HFF-Myc (cell line): ENCODE measurements around the gene MLLT1.

Experiments used
- DNase-seq: peaks from one replicate; pipeline ENCODE4 v3.0.0-alpha.2; 2011; ENCODE audit warnings: low read depth; ENCODE audit errors: extremely low read depth
- H3K4me3 ChIP-seq: replicated peaks from 2 replicates; pipeline ENCODE4 v1.5.1; 2011; ENCODE audit warnings: low read depth, mild to moderate bottlenecking, control low read depth, low read length
- CTCF ChIP-seq: IDR thresholded peaks from 2 replicates; pipeline ENCODE4 v1.5.1; 2012; ENCODE audit warnings: mild to moderate bottlenecking, low read depth, low read length, control low read depth; ENCODE audit errors: missing control alignments

Gene MLLT1

GRCh38 chr19:6199240-6199994 lies 80.4 kb downstream of the MLLT1 start:
- H3K4me3 ChIP-seq, result peak overlapping the region; percentile 91
- TF ChIP-seq CTCF, result peak; percentile 17
- peak; percentile 96 for DNase-seq

- peak overlapping the region; percentile 91 for H3K4me3 ChIP-seq
- no peak for TF ChIP-seq CTCF
- no peak for DNase-seq
These were observed 80.9 kb downstream of the MLLT1 start for GRCh38 chr19:6198896-6199239.

- no peak for DNase-seq
- no peak overlapping the region for H3K4me3 ChIP-seq
- TF ChIP-seq CTCF, result no peak
These were observed 83.4 kb downstream of the MLLT1 start for GRCh38 chr19:6196361-6196760.

GRCh38 chr19:6188811-6189210 lies 91.0 kb downstream of the MLLT1 start:
- no peak overlapping the region for H3K4me3 ChIP-seq
- no peak for TF ChIP-seq CTCF
- no peak for DNase-seq

- no peak for TF ChIP-seq CTCF
- DNase-seq, result no peak
- H3K4me3 ChIP-seq, result no peak overlapping the region
These were observed 92.4 kb downstream of the MLLT1 start for GRCh38 chr19:6187374-6187773.

- no peak for TF ChIP-seq CTCF
- no peak for DNase-seq
These were observed 93.6 kb downstream of the MLLT1 start for GRCh38 chr19:6185835-6186834.

More at GRCh38 chr19:6185835-6186834, 93.6 kb downstream of the MLLT1 start:
- H3K4me3 ChIP-seq, result no peak overlapping the region
